Muscle of arm (tissue), 12 donors: ENCODE results near the gene RNF38. TPM values are rescaled to one million over a fixed set of nuclear protein-coding genes. Genes with fewer than 3 reads are reported as not detected.
"Not testable (repeated sequence)": the region's sequence is repeated elsewhere in the genome, so short reads cannot be mapped to it uniquely, and the experiment has no call there.

Experiments
- DNase-seq: peaks from one replicate; pipeline ENCODE4 v3.0.0-alpha.2; 2013
- polyA plus RNA-seq, 12 donors: library from polyadenylated mRNA; unstranded; fragments of 120-200 nt; gene quantifications; one replicate each; pipeline ENCODE4 v1.2.1, GENCODE V29; 2013; ENCODE audit not compliant: insufficient read length in 12 of 12

Gene RNF38
- polyA plus RNA-seq, 12 donors, result 24.4 to 31.8 (median 28.8) TPM; not detected in 1

DNA sequence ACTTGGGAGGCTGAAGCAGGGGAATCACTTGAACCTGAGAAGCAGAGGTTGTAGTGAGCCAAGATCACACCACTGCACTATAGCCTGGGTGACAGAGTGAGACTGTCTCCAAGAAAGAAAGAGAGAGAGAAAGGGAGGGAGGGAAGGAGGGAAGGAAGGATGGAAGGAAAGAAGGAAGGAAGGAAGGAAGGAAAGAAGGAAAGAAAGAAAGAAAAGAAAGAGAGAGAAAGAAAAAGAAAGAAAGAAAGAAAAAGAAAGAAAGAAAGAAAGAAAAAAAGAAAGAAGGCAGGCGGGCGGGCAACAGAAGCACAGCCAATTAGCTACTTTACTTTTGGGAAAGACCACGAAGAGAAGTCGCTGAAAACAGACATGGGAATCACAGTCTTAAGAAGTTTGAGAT lies 9.0 kb upstream of the RNF38 start:
- DNase-seq, result not testable (repeated sequence)

DNA sequence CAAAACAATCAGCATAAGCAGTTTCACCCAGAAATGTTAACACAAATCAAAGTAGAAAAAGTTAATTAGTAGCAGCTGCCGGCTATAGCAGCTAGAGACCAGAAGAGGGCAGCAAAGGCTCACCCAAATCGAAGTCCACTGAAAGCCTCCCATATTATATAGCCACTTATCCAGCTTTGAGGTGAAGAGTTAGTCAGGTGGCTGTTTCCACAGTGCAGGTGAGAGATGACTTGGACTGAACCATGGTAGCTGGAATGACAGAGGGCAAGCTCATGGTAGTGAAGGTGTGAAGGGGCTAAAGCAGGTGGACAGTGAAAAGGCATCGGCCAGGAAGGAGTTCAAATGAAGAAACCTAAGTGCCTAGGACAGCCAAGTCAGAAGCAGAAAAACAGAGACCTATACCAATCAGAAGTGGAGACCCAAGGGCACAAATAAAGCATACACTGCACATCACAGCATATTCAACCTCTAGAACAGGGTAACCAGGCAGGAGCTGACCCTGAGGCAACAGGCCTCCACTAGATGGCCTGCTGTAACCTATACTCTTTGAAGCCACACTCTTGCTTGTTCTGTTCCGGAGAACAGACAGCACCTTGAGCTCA lies 7.2 kb upstream of the RNF38 start:
- DNase-seq, result peak; percentile 69

DNA sequence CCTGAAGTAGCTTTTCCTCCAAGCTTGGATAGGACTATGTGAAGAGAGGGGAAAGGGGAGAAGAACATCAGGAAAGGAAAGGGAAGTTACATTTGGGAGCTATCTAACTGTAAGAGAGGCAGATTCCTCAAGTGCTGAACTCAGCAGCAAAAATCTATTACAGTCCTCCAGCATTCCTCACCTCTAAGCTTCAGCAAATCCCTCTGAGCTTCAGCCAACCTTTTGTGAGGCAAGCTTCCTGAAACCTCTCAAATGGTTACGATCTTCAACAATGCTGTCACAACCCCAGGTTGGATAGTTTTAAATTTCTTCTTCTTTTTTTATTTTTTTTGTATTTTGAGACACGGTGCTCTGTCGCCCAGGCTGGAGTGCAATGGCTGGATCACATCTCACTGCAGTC lies 2.5 kb upstream of the RNF38 start:
- DNase-seq, result no peak

DNA sequence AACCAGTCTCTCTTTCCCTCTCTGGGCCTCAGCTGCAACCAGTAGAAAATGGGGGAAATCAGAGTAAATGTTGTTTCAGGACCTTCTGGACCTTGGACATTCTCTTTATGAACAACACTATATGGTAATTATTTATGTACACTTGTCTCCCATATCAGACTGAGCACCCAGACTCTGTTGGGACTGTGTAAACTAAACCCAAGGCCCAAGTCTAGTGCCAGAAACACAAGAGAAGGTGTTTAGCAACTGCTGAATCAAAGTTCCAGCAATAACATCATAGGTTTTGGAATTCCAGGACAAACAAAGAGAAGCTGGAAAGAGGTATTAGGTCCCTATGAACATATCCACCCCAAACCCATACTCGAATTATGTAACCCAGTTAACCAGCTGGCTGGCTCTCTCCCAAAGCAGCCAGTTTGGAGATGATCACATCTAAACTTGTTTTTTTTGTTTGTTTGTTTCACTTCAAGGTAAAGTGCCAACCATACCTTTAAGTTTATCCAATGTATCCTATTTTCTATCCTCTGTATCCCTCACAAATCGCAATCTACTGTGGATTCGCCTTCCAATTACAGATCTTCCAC lies 1.9 kb upstream of the RNF38 start:
- DNase-seq, result no peak

DNA sequence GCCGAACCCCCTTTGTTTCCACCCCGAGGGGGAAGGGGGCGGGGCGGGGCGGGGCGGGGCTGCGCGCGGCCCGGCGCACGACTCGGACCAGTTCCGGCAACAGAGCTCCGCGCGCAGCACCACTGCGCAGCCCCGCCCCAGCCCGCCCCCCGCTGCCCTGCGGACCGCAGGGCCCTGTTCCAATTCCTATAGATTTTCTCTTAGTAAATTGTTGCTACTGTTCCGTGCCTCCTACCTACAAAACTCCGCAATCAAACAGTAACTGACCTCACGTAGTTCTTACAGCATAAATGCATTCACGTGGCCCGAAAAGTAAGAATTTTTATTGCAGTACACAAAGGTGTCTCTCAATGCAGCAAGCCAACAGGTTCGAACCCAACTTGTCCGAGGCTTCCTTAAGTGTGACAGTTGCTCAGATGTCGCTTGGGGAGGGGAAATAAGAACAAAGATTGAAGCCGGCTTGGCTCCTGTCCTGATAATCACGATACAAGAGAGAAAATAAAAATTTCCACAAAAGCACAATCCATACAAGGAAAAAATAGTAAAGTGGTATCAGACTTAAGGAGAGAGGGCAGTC lies 1.2 kb upstream of the RNF38 start:
- no peak for DNase-seq

DNA sequence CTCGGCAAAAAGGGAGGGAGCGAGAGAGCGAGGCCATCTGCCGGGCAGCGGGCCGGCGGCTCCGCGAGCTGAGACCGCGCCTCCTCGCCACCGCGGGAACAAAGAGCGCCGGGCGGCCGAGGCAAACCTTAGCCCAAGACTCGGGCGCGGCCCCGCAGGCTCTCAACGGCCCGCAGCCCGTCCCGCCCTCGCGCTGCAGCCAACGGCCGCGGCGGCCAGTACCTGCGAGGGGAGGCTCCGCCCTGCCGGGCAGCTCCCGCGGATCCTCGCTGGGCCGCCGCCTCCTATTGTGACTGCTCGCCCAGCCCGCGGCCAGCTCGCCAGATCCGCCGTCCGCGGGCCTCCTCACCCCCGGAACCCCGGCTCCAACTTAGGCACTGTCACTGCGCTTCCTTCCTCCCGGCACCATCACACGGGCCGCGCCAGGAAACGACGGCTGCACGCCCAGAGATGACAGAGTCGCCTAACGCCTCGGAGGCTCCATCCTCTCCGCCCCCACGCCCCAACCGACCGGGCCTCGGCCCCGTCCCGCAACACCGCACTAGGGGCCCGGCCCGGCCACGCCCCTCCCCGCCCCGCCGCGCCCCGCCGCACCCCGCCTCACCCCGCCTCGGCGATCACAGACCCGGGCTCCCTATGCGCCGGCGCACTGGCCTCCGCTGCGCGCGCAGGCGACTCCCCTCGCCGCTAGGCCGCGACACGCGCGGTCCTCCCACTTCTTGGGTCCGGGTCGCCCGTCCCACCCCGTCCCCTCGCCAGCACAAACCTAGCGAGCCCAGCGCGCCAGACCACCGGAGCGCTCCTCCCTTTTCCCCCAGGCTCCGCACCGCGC lies 479 bp upstream of the RNF38 start:
- peak; percentile 90 for DNase-seq

DNA sequence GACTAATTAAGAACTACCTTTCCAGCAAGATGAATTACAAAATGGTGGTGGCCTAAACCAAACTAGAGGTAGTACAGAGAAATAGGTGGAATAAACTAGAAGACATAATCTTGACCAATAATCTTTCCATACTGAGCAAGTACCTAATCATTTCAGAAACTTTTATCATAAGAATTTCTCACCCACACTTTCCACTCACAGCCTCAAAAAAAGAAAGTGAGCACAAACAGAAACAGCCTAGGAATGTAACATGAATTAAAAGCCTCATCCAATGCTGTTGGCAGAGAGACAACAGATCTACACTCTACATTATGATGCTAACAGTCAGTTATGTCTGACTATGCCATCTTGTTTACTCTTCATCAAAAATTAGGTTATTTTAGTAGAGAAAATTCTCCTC lies 1.3 kb downstream of the RNF38 start:
- no peak for DNase-seq

DNA sequence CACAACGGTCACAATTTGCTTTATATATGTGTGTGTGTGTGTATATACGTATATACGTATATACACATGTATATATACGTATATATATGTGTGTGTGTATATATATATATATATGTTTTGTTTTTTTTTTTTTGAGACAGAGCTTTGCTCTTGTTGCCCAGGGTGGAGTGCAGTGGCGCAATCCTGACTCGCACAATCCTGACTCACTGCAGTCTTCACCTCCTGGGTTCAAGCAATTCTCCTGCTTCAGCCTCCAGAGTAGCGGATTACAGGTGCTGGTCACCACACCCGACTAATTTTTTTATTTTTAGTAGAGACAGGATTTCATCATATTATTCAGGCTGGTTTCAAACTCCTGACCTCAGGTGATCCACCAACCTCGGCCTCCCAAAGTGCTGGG lies 3.1 kb downstream of the RNF38 start:
- no peak for DNase-seq

DNA sequence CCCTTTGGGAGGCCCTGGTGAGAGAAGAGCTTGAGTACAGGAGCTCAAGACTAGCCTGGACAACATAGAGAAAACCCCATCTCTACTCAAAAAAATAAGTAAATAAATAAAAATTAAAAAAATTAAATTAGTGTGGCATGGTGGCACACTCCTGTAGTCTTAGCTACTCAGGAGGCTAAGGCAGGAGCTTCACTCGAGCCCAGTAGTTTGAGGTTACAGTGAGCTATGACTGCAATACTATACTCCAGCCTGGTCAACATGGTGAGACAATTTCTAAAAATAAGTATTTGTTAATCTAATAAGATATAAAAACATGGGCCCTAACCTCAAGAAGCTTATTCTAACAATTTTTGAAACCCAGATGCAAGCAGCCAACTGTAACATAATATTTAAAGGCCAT lies 7.6 kb downstream of the RNF38 start:
- no peak for DNase-seq

DNA sequence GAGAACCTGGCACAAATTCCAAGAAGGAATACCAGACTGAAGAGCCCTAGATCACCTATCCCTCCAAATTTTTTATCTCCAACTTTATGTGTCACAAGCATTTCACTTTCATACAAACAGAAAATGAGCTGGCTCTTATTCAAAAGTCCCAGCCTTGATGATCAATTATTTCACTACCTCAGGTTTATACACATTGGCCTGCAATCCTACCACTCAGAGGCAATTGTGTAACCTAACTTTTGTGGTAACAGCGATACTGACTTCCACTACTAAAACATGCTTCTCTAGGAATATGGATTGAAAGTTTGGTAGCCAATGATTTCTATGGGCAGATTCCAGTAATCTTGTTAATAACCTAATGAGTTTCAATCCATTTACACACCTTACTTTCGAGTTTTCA lies 10.5 kb downstream of the RNF38 start:
- DNase-seq, result no peak

DNA sequence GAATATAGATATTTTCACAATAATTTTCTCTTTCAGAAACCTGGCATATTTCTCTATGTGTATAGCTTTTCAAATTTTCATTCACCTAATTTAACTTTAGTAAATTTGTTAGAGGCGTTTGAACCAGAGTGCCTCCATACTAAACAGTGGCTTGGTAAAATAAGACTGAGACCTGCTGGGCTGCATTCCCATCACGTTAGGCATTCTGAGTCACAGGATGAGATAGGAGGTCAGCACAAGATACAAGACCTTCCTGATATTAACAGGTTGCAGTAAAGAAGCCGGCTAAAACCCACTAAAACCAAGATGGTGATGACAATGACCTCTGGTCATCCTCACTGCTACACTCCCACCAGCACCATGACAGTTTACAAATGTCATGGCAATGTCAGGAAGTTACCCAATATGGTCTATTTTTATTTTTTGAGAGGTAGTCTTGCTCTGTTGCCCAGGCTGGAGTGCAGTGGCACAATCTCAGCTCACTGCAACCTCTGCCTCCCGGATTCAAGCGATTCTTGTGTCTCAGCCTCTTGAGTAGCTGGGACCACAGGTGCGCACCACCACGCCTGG lies 13.6 kb downstream of the RNF38 start:
- not testable (repeated sequence) for DNase-seq

DNA sequence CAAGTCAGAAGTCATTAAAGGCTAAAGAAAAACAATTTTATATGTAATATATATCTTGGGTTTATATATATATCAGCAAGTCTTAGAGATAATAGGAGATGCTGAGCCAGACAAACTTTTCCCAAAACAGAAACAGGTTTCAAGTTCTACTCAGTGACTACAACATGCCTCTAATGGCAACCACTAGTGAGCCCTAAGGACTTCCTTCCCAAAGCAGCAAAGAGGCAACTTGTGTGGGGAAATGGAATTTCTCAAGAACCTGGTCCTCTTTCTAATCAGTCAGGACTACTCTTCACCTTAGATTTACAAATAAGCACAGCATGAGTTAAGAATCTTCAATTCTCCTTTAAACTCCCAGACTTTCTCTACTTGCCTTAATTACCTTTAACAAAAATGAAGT lies 17.6 kb downstream of the RNF38 start:
- DNase-seq, result no peak

DNA sequence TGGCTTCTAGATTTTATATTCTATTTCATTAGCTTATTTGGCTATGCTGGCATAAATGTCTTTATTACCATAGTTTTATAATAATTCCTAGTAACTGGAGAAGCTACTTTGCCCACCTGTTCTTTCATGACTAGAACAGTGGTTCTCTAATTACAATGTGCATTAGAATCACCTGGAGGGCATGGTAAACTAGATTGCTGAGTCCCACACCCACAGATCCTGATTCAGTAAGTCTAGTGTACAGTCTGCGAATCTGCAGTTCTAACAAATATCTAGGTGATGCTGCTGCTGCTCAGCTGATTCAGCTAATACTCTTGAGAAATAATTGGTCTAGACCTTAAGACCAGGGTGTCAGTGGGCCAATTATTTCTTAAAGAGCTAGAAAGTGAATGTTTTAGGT lies 35.5 kb downstream of the RNF38 start:
- DNase-seq, result no peak

DNA sequence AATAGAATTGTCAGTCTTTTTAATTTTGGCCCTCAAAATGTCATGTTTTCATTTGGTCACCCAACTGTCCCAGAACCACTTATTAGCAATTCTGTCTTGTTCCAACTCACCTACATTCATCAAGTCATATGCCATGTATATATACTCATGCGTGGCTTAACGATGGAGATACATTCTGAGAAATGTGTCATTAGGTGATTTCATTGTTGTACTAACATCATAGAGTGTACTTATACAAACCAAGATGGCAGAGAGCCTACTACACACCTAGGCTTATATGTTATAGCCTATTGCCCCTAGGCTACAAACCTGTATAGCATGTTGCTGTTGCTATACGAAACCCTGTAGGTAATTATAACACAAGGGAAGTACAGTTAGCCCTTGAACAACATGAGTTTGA lies 36.6 kb downstream of the RNF38 start:
- no peak for DNase-seq

DNA sequence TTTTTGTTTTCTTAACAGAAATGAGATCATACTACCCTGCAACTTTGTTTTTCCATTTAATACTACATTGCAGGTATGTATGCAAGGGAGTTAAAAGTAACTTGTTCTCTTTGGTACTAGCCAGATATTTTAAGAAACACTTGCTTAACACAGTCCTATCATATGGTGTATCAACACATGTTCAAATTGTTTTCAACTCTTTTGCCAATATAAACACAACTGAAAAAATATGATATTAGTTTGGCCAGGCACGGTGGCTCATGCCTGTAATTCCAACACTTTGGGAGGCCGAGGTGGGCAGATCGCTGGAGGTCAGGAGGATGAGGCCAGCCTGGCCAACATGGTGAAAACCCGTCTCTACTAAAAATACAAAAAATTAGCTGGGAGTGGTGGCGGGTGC lies 41.6 kb downstream of the RNF38 start:
- no peak for DNase-seq

DNA sequence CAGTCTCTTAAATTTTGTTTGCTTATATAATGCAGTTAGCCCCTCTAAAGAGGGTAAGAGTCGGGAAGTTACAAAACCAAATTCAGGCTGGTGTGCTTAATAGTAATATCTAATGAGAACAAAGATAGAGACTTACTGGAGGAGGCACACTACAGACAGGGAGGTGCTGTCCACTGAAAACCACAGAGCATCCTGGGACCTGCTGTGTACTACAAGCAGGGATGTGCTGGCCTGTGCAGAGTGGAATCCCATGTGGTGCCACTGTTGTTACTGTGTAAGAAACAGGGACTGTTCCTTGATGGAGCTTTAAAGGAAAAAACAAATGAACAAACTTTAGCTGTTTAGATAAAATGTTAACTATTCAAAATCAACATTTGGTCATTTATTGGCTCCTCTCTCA lies 42.4 kb downstream of the RNF38 start:
- no peak for DNase-seq

DNA sequence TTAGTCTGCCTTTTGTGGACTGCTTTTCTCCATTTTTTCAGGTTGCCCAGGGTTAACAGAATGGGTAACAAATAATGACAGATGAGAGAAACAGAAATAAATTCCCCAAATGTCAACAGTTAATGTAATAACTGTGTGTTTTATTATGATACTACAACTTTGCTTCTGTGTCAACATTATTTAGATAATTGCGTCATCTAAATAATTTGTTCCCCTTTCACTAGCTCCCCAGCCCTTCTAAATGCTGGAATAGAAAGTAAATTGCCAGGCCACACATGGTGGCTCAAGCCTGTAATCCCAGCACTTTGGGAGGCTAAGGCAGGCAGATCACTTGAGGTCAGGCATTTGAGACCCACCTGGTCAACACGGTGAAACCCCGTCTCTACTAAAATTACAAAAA lies 53.5 kb downstream of the RNF38 start:
- DNase-seq, result no peak

DNA sequence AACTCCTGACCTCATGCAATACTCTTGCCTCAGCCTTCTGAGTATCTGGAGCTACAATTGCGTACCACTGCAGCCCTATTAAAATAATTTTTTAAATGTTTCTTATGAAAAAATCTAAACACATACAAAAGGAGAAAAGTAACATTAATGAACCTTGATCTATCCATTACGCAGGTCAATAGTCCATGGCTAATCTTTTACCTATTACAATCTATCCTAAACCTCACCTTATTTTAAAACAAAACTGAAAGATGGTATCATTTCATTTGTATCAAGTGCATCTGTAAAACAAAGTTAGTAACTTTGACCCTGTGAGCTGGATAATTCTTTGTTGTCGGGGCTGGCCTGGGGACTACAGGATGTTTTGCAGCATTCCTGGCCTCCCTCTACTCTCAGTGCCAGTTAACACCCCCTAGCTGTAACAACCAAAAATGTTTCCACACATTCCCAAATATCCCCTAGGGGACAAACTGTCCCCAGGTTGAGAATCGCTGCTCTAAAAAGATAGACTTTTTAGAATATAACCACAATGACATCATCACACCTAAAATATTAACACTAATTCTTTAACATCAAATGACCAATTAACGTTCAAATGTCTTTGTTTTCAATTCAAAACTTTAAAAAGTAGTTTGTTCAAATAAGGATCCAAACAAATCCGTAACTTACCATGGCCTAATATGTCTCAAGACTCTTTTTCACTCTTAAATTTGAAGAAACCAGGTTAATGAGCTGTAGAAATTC lies 54.8 kb downstream of the RNF38 start:
- DNase-seq, result no peak

DNA sequence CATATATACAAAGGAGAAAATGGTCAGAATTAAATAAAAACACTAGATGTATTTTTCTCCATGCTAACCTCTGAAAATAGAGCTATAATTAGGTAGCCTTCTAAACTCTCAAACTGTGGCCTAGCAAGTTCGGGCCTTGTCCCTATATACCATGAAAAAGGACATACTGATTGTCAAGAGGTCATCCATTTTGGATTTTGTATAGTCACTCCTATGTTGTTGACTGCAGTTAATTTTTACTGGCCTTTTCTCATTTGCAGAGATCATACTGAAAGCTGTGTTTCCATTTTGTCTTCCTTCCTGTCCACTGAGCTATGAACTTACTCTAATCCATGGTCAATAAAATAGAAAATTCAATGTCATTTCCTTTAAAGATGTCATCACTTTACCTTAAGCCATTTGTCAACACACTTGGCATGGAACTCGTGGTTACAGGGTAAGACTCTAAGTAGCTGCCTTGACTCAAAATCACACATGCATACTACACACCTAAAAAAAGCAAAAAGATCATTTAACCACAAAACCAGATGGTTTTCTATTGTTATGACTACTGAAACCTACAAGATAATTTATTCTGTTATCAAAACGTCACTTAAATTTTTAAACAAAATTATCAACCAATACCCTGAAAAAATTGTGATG lies 58.0 kb downstream of the RNF38 start:
- DNase-seq, result no peak

DNA sequence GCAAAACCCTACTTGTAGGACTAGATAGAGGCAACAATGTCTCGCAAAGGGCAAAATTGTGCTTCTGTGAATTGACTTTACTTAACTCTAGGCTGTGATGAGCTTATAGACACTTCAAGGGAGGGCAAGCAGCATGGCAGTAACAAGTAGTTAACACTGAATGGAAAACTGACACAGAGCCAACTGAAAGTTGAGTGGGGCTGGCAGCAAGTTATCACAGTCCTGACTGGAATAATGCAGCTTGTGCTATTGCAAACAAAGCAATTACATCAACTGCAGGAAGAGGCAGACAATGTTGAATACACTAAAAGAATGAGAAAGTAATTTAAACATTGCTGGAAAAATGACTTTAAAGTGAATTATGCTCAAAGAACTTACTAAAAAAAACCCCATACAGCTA lies 62.2 kb downstream of the RNF38 start:
- DNase-seq, result no peak

DNA sequence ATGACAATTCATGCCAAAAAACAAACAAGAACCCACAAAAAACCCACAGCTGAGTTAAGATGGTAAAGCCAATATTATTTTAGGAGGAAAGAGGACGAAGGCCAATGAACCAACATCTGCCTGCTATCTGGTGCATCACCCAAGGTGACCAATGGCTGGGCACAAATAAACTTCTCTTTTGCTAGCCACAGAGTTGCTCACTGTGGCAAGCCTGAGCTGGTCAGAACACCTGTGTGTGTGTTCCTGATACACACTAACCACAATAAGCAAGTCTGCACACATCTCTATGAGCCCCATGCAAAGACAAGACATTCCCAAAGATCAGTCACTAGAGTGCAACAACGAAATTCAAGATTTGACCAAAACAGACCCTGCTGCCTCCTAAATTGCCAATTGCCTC lies 63.1 kb downstream of the RNF38 start:
- DNase-seq, result no peak
